OCI-LY7 (cell line): ENCODE results near the gene AGGF1.

Source experiments
- EZH2phosphoT487 ChIP-seq: fragments of 200-600 bp; sonication (generic); IDR thresholded peaks from 2 replicates; pipeline ENCODE4 v1.6.1; 2018; ENCODE audit warnings: low read depth, borderline replicate concordance, mild to moderate bottlenecking, mixed run types, antibody characterized with exemption, low read length, moderate library complexity, mixed read lengths
- TF ChIP-seq, protein P1 (sequence below): fragments of 200-600 bp; sonication (generic); conservative IDR thresholded peaks from 2 replicates; pipeline ENCODE4 v1.5.1; 2014; ENCODE audit warnings: mild to moderate bottlenecking, antibody characterized with exemption, low read length, moderate library complexity, mixed read lengths

- TF ChIP-seq, protein P1, sequence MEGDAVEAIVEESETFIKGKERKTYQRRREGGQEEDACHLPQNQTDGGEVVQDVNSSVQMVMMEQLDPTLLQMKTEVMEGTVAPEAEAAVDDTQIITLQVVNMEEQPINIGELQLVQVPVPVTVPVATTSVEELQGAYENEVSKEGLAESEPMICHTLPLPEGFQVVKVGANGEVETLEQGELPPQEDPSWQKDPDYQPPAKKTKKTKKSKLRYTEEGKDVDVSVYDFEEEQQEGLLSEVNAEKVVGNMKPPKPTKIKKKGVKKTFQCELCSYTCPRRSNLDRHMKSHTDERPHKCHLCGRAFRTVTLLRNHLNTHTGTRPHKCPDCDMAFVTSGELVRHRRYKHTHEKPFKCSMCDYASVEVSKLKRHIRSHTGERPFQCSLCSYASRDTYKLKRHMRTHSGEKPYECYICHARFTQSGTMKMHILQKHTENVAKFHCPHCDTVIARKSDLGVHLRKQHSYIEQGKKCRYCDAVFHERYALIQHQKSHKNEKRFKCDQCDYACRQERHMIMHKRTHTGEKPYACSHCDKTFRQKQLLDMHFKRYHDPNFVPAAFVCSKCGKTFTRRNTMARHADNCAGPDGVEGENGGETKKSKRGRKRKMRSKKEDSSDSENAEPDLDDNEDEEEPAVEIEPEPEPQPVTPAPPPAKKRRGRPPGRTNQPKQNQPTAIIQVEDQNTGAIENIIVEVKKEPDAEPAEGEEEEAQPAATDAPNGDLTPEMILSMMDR: no peak
- TF ChIP-seq EZH2phosphoT487: no peak
Observed at GRCh38 chr5:77022511-77023417, 7.4 kb upstream of the AGGF1 start.
